HG02763 (cell line): ENCODE measurements around the gene PPP6R2.
A peak's percentile ranks its signal among the peaks of the same experiment; 100 is the strongest.
"Not testable (repeated sequence)": the region's sequence is repeated elsewhere in the genome, so short reads cannot be mapped to it uniquely, and the experiment has no call there.

ENCODE experiments used
- ATAC-seq: cut with Tn5 transposase; IDR thresholded peaks from one replicate; pipeline ENCODE4 v1.9.1; 2021; ENCODE audit warnings: mild to moderate bottlenecking, moderate library complexity; ENCODE audit not compliant: unreplicated experiment

Gene PPP6R2

GRCh38 chr22:50339945-50340879, 2.9 kb upstream of the PPP6R2 start:
- ATAC-seq: no peak

GRCh38 chr22:50341977-50342650, 1.0 kb upstream of the PPP6R2 start:
- peak; percentile 34 for ATAC-seq

GRCh38 chr22:50343541-50343935, 411 bp downstream of the PPP6R2 start:
- no peak for ATAC-seq

GRCh38 chr22:50346470-50346869, 3.3 kb downstream of the PPP6R2 start:
- ATAC-seq: no peak

GRCh38 chr22:50347157-50347556, 4.0 kb downstream of the PPP6R2 start:
- ATAC-seq: no peak

GRCh38 chr22:50348058-50348457, 4.9 kb downstream of the PPP6R2 start:
- no peak for ATAC-seq

GRCh38 chr22:50356186-50356585, 13.1 kb downstream of the PPP6R2 start:
- no peak for ATAC-seq

GRCh38 chr22:50357222-50357621, 14.1 kb downstream of the PPP6R2 start:
- no peak for ATAC-seq

- no peak for ATAC-seq
These were observed 14.6 kb downstream of the PPP6R2 start for GRCh38 chr22:50357756-50358155.

GRCh38 chr22:50360578-50360977, 17.5 kb downstream of the PPP6R2 start:
- no peak for ATAC-seq

- no peak for ATAC-seq
These were observed 18.1 kb downstream of the PPP6R2 start for GRCh38 chr22:50361222-50361621.

GRCh38 chr22:50361688-50362087, 18.6 kb downstream of the PPP6R2 start:
- ATAC-seq: no peak

GRCh38 chr22:50363166-50363802, 20.2 kb downstream of the PPP6R2 start:
- no peak for ATAC-seq

GRCh38 chr22:50363803-50364194, 20.7 kb downstream of the PPP6R2 start:
- not testable (repeated sequence) for ATAC-seq

GRCh38 chr22:50367778-50368500, 24.8 kb downstream of the PPP6R2 start:
- no peak for ATAC-seq

- ATAC-seq: no peak
These were observed 28.0 kb downstream of the PPP6R2 start for GRCh38 chr22:50371101-50371648.

- ATAC-seq: no peak
These were observed 33.0 kb downstream of the PPP6R2 start for GRCh38 chr22:50376085-50376651.

- ATAC-seq: not testable (repeated sequence)
These were observed 38.0 kb downstream of the PPP6R2 start for GRCh38 chr22:50381021-50381555.

- no peak for ATAC-seq
These were observed 53.7 kb downstream of the PPP6R2 start for GRCh38 chr22:50396751-50397370.
